NCI-H2227 treated with DMSO at 0.1 percent for 48 hours (cell line): Measurements from ENCODE around the gene TMEM117.
A peak's percentile ranks its signal among the peaks of the same experiment; 100 is the strongest.
"Not testable (repeated sequence)": the region's sequence is repeated elsewhere in the genome, so short reads cannot be mapped to it uniquely, and the experiment has no call there.

Experiments
- DNase-seq: peaks from one replicate; lab custom pipeline; 2025; lab: John Stamatoyannopoulos, UW

The TMEM117 gene

DNA sequence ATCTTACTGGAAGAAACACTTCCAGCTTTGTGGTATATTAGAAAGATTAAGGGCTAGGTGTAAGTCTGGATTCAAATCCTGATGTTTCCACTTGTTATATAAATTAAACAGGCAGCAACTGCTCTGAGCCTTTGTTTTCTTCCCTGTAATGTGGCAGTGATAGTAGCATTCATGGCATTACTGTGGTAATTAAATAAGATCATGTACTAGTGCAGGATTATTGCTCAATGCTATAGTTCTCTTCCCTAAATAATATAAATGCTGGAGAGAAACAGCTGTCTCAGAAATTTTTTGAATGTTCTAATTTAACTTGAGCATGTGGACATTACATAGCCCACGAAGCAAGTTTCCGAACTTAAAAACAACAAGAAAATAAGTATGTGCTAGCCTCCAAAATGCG is 5.4 kb downstream of the TMEM117 start:
- no peak for DNase-seq

DNA sequence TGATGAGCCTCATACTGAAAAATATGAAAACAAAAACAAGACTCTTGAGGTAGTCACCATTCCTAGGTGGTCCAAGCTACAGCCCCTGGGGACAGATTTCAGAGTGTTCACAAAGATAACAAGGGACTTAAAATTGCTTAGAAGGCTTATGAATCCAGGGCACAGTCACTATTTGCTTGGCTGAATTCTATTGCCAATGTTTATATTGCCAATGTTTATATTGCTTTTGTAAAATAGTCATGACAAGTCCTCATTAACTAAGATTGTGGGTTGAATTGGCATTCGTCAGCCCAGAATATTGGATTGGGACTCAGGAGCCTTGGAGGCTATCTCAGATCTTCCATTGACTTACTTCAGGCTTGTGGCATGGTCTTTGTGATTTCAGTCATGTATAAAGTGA is 6.4 kb downstream of the TMEM117 start:
- no peak for DNase-seq

DNA sequence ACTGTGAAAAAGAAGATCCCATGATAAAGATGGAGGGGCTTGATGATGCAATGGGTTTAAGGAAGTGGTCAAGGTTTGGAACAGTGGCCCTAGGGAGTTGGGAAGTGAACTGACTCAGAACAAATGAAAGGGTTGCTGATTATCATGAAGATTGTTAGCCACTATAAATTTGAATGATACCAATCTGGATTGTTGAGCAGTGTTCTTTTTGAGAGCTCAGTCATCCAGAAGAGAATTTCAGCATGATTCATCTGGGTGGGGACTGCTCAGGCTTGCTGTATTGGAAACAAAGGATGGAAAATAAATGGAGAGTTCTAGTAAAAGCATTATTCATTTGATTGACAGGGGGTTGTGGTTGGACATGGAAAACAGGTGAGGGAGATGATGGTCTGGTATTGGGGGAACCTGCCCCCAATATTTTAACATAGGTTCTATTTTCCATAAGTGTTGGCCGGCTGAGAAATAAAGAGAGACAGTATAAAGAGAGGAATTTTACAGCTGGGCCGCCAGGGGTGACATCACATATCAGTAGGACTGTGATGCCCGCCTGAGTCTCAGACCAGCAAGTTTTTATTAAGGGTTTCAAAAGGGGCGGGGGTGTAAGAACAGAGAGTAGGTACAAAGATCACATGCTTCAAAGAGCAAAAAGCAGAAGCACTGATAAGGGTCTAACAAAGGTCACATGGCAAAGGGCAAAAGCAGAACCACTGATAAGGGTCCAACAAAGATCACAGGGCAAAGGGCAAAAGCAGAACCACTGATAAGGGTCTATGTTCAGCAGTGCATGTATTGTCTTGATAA is 11.7 kb downstream of the TMEM117 start:
- not testable (repeated sequence) for DNase-seq

DNA sequence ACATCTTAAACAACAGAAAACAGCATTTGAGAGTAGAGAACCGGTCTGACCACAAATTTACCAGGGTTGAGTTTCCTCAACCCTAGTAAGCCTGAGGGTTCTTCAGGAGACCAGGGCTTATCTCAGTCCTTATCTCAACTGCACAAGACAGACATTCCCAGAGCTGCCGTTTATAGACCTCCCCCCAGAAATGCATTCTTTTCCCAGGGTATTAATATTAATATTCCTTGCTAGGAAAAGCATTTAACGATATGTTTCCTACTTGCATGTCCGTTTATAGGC is 12.3 kb downstream of the TMEM117 start:
- no peak for DNase-seq

DNA sequence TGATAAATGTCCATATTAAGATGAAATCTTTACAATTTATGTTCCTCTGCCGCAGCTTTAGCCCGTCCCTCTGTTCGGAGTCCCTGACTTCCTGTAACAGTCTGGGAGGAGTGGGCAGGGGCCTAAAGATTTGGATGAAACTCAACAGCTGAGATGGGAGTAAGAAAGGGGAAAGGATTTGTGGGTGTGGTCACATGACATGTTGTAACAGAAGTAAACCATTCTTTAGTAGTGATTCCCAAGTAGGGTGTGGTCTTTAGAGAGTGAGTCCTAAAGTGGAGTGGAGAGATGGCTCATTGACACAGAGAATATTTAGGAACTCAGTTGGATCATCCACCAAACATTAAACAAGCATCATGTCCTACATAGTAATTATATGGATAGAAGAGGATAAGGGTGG is 12.9 kb downstream of the TMEM117 start:
- no peak for DNase-seq

DNA sequence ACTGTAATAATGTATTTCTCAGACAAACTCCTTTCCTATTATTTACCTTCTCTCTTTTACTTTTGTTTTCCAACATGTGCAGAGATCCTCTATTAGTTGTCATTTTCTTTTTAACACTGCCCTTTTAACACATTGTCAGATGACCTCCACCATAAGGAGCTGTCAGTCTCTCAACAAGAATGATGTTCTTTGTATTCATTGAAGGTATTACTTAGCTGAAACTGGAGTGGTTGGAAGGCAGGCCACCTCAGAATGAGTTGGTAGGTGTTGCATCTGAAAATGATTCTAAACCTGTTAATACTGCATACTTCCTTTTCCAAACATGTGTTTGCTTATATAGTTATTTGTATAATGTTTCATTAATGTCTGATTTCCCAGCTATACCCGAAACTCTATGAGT is 16.9 kb downstream of the TMEM117 start:
- no peak for DNase-seq

DNA sequence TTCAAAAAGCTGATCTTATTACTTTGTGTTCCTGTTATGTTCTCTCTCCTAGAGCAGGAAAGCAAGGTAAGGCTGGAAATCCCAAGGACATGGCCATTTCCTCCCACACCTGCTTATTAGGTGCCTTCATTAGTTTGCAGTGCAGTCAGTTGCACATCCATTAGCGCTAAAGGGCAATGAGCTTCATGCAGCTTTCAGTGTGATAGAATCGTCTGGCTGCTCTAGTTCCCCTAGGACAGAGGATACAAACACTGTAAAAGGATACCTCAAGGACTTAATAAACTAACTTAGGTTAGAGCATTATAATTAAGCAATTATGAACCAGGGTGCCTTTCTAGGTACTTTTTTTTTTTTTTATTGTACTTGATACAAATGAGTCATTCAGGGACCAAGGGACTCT is 21.1 kb downstream of the TMEM117 start:
- no peak for DNase-seq

DNA sequence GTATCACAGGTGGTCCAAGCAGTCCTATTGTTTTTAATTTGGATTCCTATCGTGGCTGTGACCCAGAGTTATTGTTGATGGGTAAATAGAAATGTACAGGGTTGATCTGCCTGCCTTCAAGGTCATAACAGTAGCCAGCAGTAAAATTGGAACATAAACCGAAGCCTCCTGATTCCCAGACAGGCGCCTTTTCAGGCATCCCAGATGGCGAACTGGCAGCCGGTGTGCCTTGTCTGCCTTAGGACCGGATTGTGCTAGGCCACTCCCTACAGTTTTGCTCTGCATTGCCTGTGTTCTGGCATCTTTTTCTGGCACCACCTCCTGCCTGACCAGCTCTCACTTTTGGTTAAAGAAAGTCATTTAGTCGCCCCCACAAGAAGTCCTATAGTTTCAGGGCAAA is 22.2 kb downstream of the TMEM117 start:
- DNase-seq, result no peak

DNA sequence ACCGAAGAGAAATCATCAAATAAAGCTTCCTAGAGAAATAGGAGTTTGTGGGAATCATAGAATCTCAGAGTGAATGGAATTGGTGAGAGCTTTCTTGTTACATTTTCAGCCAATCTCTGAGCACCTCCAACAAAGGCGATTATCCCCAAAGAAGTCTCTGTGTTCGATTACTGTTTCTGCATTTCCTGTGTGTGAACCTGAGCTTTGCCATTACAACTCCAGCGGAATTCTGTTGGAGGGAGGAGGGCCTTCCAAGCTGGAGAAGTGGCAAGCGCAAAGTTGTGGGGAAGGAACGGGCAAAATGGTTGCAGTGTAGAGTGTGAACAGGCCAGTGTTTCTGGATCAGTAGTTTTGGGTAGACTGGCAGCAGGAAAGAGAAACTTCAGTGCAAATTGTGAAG is 23.1 kb downstream of the TMEM117 start:
- no peak for DNase-seq

DNA sequence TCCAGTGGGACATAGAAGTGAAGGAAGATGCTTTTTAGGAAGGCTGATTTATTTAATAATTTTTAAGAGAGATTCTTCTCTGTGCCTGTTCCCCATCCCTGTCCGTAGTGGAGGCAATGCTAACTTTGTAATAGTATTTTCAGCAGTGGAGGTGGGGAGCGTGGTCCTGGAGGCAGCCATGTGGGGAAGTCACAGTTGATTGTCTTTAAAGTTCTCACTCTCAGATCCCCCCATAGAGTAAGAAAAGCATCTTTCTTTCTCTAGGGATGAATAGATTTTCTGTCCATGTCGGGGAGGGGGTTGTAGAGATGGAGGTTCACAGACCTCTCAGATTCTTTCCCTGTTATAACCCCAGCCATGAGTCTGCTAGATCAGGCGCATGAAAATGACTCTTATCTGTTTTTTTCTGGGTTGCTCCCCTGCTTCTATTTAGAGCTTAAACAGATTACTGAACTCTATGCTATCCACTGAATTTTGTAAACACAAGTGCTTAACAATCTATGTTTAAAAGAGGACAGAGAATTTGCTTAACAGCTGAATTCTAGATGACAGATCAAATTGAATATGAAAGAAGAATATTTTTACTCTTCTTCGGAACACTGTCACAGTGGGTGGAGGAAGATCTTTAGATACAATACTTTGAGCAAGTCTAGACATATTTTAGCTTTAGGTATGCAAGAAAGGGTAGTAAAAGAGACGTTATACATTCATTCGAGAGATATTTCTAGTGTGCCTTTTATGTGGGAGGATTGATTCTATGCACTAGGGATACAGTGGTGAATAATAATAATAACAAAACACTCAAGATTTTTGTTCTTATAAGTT is 25.3 kb downstream of the TMEM117 start:
- DNase-seq, result no peak

DNA sequence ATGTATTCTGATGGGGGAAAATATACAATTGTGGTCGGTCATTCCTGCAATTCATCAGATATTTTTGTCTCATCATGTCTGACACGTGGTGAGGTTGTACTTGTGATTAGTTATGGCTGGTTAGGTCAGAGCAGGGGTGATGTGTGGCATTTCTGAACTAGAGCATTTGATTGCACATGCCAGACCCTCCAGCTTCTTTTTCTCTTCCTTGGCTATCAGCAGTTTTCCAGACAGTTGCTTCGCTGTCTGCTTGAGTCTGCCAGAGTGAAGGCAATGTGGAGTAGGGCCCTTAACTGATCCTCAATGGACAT is 25.9 kb downstream of the TMEM117 start:
- DNase-seq, result no peak

DNA sequence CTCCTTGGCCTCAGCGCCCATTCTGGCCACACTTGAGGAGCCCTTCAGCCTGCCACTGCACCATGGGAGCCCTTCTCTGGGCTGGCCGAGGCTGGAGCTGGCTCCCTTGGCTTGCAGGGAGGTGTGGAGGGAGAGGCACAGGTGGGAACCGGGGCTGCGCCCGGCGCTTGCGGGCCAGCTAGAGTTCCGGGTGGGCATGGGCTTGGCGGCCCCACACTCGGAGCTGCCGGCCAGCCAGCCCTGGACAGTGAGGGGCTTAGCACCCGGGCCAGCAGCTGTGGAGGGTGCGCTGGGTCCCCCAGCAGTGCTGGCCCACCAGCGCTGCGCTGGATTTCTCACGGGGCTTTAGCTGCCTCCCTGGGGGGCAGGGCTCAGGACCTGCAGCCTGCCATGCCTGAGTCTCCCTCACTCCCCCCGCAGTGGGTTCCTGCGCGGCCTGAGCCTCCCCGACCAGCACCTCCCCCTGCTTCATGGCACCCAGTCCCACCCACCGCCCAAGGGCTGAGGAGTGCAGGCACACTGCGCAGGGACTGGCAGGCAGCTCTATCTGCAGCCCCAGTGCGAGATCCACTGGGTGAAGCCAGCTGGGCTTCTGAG is 28.0 kb downstream of the TMEM117 start:
- DNase-seq, result no peak

DNA sequence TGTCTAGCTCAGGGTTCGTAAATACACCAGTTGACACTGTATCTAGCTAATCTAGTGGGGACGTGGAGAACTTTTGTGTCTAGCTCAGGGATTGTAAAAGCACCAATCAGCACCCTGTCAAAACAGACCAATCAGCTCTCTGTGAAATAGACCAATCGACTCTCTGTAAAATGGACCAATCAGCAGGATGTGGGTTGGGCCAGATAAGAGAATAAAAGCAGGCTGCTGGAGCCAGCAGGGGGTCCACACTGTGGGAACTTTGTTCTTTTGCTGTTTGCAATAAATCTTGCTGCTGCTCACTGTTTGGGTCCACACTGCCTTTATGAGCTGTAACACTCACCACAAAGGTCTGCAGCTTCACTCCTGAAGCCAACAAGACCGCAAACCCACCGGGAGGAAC is 28.7 kb downstream of the TMEM117 start:
- not testable (repeated sequence) for DNase-seq

DNA sequence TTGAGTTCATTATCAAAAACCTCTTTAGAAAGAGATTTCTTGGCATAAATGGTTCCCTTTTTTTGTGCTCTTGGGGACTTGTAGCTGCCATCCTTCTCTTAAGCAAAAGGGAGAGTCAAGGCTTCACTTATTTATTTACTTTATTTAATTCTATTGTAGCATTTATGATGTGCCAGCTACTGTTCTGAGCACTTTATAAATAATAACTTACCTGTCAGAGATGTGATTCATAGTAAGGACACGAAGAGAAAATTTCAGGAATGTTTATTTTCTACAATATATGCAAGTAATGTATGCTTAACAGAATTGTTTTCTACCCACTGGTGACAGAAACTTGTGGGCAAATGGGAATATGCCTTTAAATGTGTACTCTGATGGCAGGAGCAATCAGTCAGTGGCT is 33.3 kb downstream of the TMEM117 start:
- no peak for DNase-seq

DNA sequence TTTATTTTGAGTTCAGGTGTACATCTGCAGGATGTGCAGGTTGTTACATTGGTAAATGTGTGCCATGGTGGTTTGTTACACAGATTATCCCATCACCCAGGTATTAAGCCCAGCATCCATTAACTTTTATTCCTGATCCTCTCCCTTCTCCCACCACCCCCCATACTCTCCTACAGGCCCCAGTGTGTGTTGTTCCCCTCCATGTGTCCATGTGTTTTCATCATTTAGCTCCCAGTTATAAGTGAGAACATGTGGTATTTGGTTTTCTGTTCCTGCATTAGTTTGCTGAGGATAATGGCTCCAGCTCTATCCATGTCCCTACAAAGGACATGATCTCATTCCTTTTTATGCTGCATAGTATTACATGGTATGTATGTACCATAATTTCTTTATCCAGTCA is 33.9 kb downstream of the TMEM117 start:
- not testable (repeated sequence) for DNase-seq

DNA sequence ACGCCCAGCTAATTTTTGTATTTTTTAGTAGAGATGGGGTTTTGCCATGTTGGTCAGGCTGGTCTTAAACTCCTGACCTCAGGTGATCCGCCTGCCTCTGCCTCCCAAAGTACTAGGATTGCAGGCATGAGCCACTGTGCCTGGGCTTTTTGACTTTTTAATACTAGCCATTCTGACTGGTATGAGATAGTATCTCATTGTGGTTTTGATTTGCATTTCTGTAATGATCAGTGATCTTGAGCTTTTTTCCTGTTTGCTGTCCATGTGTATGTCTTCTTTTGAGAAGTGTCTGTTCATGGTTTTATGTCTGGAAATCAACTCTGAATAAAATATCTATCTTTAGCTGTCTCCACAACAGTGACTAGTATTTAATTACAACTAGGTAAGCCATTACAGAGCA is 35.4 kb downstream of the TMEM117 start:
- DNase-seq, result not testable (repeated sequence)

DNA sequence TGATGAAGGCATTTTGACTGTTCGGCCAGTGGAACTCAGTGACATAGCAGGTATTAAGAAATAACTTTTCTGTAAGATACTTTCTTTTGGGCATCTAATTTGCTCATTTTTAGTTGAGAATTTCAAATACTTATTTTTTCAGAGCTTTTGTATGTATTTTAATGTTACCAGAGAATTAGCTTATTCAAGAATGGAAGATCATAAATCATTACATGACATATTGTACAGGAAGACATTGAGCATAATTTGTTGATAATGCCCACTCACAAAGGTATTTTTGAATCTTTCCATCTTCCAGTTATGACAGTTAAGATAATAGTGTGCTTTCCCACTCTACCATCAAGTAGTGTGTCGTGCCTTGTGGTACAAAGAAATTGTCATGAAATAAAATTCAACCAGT is 36.5 kb downstream of the TMEM117 start:
- no peak for DNase-seq

DNA sequence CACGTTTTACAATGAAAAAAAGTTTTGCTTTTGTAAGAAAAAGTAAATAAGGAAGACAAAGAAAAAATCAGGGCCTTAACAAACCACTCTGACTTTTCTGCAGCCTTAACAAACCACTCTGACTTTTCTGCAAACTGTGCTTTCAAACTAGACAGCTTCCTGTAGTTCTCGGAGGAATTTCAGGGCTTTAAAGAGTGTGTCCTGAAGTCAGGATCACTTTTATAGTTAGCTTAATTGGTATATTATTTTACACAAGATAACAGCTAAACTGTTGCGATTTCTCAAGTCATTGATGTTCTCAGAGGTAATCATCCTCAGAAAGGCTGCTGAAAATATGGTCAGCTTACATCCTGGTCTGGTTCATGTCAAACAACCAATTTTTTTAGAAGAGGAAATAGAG is 42.2 kb downstream of the TMEM117 start:
- no peak for DNase-seq

DNA sequence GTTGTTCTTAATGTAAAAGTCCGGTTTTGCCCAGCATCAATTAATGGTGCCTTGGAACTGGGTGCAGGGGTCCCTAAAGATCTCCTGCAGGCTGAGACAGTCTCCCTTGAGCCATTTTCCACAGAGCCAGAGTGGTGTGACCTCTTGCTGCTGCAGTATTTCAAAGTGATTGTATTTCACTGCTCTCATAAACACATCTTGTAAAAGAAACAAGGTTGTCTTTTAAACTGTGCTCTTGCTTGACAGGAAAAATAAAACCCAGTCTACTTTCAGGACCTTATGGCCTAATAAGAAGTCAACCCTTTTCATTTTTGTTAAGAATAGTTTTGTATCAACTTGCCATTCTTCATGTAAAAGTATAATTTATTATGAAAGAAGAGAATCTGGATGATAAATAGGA is 44.7 kb downstream of the TMEM117 start:
- DNase-seq, result no peak

DNA sequence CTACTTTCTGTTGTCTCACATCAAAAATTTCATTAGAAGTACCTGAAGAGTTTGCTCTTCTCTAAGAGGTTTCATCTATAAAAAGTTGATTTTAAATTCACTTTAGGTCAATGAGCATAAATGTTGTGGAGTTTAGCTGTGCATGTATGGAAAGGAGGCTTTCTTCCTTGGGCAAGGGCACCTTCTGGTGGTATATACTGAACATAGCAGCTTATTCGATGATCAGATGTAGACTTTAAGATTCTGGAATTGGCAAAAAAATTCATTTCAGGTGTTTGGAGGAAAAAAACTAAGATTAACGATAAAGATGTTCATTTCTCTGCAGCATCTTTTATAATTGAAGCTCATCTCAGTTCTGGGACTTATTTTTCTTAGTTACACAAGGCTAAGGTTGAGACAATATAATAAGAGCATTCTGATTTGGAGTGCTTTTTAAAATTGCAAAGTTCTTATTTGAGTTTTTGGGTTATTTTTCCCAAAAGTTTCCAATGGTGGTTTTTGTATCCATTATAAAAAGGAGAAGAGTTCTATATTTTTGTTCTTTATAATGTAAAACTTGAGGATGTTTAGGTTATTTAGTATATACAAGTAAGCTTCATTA is 46.8 kb downstream of the TMEM117 start:
- peak; percentile 41 for DNase-seq

DNA sequence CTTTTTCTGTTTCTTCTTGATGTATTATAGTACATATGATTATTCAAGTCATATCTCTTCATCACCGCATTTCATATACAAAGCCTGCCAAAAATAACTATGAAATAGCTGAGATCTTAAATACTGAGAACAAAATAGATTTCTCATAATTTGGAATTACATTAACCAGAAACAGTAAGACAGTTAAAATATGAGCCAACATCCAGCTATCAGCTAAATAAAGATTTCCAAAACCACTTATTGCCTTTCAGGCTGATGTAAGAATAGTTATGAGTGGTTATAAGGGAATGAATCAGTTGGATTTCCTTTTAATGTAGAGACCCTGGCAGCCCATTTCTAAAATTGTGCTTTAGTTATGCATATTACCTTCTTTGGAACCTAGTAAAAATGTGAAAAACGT is 47.4 kb downstream of the TMEM117 start:
- DNase-seq, result no peak

DNA sequence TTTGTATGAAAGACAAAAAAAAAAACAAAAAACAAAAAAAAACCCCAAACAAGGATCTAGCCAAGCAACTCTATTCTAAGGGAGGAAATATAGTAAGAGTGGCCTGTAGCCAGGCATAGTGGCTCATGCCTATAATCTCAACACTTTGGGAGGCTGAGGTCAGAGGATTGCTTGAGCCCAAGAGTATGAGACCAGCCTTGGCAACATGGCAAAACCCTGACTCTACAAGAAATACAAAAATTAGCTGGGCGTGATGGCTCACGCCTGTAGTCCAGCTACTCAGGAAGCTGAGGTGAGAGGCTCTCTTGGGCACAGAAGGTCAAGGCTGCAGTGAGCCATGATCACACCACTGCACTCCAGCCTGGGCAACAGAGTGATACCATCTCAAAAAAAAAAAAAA is 47.9 kb downstream of the TMEM117 start:
- DNase-seq, result no peak
